ENCODE measurements around the gene ZNF200.
"Not testable (repeated sequence)": the region's sequence is repeated elsewhere in the genome, so short reads cannot be mapped to it uniquely, and the experiment has no call there.

Gene ZNF200

DNA sequence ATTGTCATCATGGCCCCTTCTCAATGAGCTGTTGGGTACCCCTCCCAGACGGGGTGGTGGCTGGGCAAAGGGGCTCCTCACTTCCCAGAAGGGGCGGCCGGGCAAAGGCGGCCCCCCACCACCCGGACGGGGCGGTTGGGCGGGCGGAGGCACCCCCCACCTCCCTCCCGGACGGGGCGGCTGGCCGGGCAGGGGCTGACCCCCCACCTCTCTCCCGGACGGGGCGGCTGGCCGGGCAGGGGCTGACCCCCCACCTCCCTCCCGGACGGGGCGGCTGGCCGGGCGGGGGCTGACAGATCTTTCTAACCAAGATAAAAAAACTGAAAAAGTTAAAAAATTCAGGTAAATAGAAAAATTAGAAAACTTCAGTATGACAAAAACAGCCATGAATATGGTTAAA lies 36.3 kb upstream of the ZNF200 start:
- not testable (repeated sequence) for H3K36me3 ChIP-seq (ENCODE audit: control insufficient read depth, insufficient read depth, low read length); H3K27ac ChIP-seq (ENCODE audit: insufficient read depth, low read depth, low read length, poor library complexity, severe bottlenecking); H3K4me3 ChIP-seq (ENCODE audit: insufficient read depth, low read depth, low read length); H3K9me3 ChIP-seq (ENCODE audit: control insufficient read depth, low read length); H3K27me3 ChIP-seq (ENCODE audit: control insufficient read depth, insufficient read depth, low read length, poor library complexity, severe bottlenecking); H3K4me1 ChIP-seq (ENCODE audit: control insufficient read depth, insufficient read depth, low read length)
- 92 to 94% methylated on average over 16 to 22 of the region's 22 CpGs for WGBS, 2 experiments

GRCh38 chr16:3270718-3271117 lies 35.8 kb upstream of the ZNF200 start:
- H3K4me1 ChIP-seq (ENCODE audit: control insufficient read depth, insufficient read depth, low read length); H3K27me3 ChIP-seq (ENCODE audit: control insufficient read depth, insufficient read depth, low read length, poor library complexity, severe bottlenecking); H3K36me3 ChIP-seq (ENCODE audit: control insufficient read depth, insufficient read depth, low read length); H3K4me3 ChIP-seq (ENCODE audit: insufficient read depth, low read depth, low read length); H3K9me3 ChIP-seq (ENCODE audit: control insufficient read depth, low read length); H3K27ac ChIP-seq (ENCODE audit: insufficient read depth, low read depth, low read length, poor library complexity, severe bottlenecking): not testable (repeated sequence)
- 67 to 85% methylated on average over 1 to 2 of the region's 5 CpGs for WGBS, 2 experiments

DNA sequence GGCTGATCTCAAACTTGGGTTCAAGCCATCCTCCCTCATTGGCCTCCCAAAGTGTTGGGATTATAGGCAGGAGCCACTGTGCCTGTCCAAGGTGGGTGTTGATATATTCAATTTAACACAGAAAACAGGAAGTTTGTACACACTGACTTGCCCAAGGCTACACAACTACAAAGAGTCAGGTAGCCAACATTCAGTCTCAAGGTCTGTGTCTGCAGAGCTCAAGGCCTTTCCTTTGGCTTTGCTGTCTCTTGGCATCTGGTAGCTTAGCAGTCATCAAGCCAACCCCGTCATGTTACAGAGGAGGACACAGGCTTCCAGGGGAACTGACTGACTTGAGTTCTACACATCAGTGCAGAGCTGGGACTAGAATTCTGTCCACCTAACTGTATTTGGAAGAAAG lies 33.3 kb upstream of the ZNF200 start:
- H3K27me3 ChIP-seq (ENCODE audit: control insufficient read depth, insufficient read depth, low read length, poor library complexity, severe bottlenecking) = no peaks in the 10 kb centered on the region
- no peaks in the 10 kb centered on the region for H3K9me3 ChIP-seq (ENCODE audit: control insufficient read depth, low read length)
- 79 to 90% methylated on average over 1 of the region's 1 CpG for WGBS, 2 experiments
- no peak overlapping the region for H3K27ac ChIP-seq (ENCODE audit: insufficient read depth, low read depth, low read length, poor library complexity, severe bottlenecking)
- H3K4me3 ChIP-seq (ENCODE audit: insufficient read depth, low read depth, low read length) = no peak overlapping the region
- H3K36me3 ChIP-seq (ENCODE audit: control insufficient read depth, insufficient read depth, low read length) = no peaks in the 10 kb centered on the region
- H3K4me1 ChIP-seq (ENCODE audit: control insufficient read depth, insufficient read depth, low read length) = no peaks in the 10 kb centered on the region

DNA sequence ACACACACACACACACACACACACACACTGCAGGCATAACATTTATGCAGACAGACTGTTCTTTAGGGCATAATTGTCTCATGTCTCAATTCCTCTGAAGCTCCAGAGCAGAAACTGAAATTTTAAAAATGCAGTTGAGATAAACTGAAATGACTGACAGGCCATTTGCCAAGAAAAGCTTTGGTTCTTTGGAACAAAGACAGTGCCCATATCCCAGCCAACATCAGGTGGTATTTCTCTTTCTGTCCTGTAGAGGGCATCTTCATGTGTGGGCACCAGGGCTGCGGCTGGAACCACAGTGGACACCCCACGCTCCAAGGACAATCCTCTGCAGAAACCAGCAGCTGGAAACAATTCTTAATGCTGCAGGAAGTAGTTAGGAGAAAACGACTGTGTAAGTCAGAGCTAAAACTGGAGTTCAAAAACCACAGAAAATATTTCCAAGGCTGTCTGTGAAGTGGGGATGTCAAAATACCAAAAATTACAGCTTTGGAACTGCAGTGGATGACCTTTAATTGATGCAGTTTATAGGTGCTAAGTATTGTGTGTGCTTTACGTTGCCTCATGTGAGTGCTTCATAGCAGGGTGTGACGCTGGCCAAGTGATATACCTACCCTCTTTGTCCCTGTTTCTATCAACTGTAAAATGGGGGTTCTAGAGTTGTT lies 32.0 kb upstream of the ZNF200 start:
- H3K27ac ChIP-seq (ENCODE audit: insufficient read depth, low read depth, low read length, poor library complexity, severe bottlenecking) = no peak overlapping the region
- 76 to 79% methylated on average over 4 to 5 of the region's 5 CpGs for WGBS, 2 experiments
- H3K9me3 ChIP-seq (ENCODE audit: control insufficient read depth, low read length) = no peaks in the 10 kb centered on the region
- H3K4me3 ChIP-seq (ENCODE audit: insufficient read depth, low read depth, low read length) = no peak overlapping the region
- H3K4me1 ChIP-seq (ENCODE audit: control insufficient read depth, insufficient read depth, low read length) = no peaks in the 10 kb centered on the region
- no peaks in the 10 kb centered on the region for H3K36me3 ChIP-seq (ENCODE audit: control insufficient read depth, insufficient read depth, low read length)
- no peaks in the 10 kb centered on the region for H3K27me3 ChIP-seq (ENCODE audit: control insufficient read depth, insufficient read depth, low read length, poor library complexity, severe bottlenecking)

GRCh38 chr16:3264137-3265036 lies 29.4 kb upstream of the ZNF200 start:
- Histone ChIP-seq H3K4me1 (ENCODE audit: control insufficient read depth, insufficient read depth, low read length) (no peaks in the 10 kb centered on the region), H3K9me3 (ENCODE audit: control insufficient read depth, low read length) (no peaks in the 10 kb centered on the region), H3K36me3 (ENCODE audit: control insufficient read depth, insufficient read depth, low read length) (no peaks in the 10 kb centered on the region), H3K27ac (ENCODE audit: insufficient read depth, low read depth, low read length, poor library complexity, severe bottlenecking) (no peak overlapping the region), H3K27me3 (ENCODE audit: control insufficient read depth, insufficient read depth, low read length, poor library complexity, severe bottlenecking) (no peaks in the 10 kb centered on the region), H3K4me3 (ENCODE audit: insufficient read depth, low read depth, low read length) (peak overlapping the region; percentile 56)
- WGBS, 2 experiments = 21 to 27% methylated on average over 77 of the region's 77 CpGs

DNA sequence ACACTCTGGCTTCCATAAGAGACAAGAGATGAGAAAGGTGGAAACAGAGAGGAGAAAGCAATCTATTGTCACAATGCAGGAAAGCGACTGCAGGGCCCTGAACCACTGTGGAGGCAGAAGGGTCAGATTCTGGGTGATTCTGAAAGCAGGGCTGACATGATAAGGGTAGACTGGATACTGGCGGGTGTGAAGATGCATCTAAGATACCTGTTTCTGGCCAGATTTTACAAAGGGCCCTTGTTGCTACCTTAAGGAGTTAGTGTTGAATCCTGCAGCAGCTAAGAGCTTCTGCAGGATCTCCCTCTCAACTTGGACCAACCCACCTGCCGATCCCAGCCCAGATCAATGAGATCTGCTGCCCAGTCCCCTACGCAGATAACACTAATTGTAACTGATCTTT lies 27.6 kb upstream of the ZNF200 start:
- Histone ChIP-seq H3K27me3 (ENCODE audit: control insufficient read depth, insufficient read depth, low read length, poor library complexity, severe bottlenecking) (no peaks in the 10 kb centered on the region), H3K36me3 (ENCODE audit: control insufficient read depth, insufficient read depth, low read length) (no peaks in the 10 kb centered on the region), H3K4me1 (ENCODE audit: control insufficient read depth, insufficient read depth, low read length) (no peaks in the 10 kb centered on the region), H3K4me3 (ENCODE audit: insufficient read depth, low read depth, low read length) (no peak overlapping the region), H3K9me3 (ENCODE audit: control insufficient read depth, low read length) (no peaks in the 10 kb centered on the region), H3K27ac (ENCODE audit: insufficient read depth, low read depth, low read length, poor library complexity, severe bottlenecking) (no peak overlapping the region)
- 88 to 96% methylated on average over 4 of the region's 4 CpGs for WGBS, 2 experiments

- Histone ChIP-seq H3K36me3 (ENCODE audit: control insufficient read depth, insufficient read depth, low read length) (no peaks in the 10 kb centered on the region), H3K4me1 (ENCODE audit: control insufficient read depth, insufficient read depth, low read length) (no peaks in the 10 kb centered on the region), H3K27me3 (ENCODE audit: control insufficient read depth, insufficient read depth, low read length, poor library complexity, severe bottlenecking) (no peaks in the 10 kb centered on the region), H3K9me3 (ENCODE audit: control insufficient read depth, low read length) (no peaks in the 10 kb centered on the region), H3K27ac (ENCODE audit: insufficient read depth, low read depth, low read length, poor library complexity, severe bottlenecking) (no peak overlapping the region), H3K4me3 (ENCODE audit: insufficient read depth, low read depth, low read length) (no peak overlapping the region)
- 89 to 94% methylated on average over 6 to 7 of the region's 8 CpGs for WGBS, 2 experiments
Measured at GRCh38 chr16:3259836-3260235, 24.9 kb upstream of the ZNF200 start.

GRCh38 chr16:3256866-3257465 lies 22.0 kb upstream of the ZNF200 start:
- Histone ChIP-seq H3K27ac (ENCODE audit: insufficient read depth, low read depth, low read length, poor library complexity, severe bottlenecking) (no peak overlapping the region), H3K27me3 (ENCODE audit: control insufficient read depth, insufficient read depth, low read length, poor library complexity, severe bottlenecking) (no peaks in the 10 kb centered on the region), H3K36me3 (ENCODE audit: control insufficient read depth, insufficient read depth, low read length) (no peaks in the 10 kb centered on the region), H3K4me3 (ENCODE audit: insufficient read depth, low read depth, low read length) (no peak overlapping the region), H3K9me3 (ENCODE audit: control insufficient read depth, low read length) (no peaks in the 10 kb centered on the region), H3K4me1 (ENCODE audit: control insufficient read depth, insufficient read depth, low read length) (no peaks in the 10 kb centered on the region)
- WGBS, 2 experiments = 84 to 87% methylated on average over 9 of the region's 9 CpGs

DNA sequence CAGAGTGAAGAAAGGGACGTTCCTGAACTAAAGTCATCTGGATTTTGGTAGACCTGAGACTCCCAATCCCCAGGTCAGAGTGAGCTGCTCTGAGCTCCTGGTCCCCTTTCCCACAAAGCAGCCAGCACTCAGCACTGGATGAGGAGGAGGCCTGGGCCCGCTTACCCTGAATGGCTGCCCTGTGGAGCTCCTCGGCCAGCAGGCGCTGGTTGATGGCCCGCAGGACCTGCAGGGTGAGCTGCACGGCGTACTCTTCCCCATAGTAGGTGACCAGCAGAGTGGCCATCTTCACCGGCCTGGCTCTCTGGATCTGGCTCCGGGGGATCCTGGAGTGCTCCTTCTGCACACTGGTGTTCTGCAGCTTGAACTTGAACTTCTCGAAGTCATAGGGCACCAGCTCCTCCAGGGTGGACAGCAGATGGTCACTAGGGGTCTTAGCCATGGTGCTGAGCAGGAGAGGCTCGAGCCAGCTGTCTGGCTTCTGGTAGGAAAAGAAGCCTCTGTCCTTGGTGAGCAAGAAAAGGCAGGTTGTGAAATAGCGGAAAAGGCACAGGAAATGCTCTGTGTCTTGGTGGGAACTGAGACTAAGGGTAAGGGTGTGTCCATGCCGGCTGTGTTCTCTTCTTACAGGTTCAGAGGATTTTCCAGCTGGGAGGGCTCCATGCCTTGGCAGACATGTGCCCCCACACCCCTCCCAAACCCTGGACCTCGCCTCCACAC lies 21.3 kb upstream of the ZNF200 start, which contains the start of gene MEFV:
MEFV (minus strand) TSS at position 488 of the 720 bp plus-strand sequence; CDS start at position 442, 46 bp downstream.
- Histone ChIP-seq H3K4me1 (ENCODE audit: control insufficient read depth, insufficient read depth, low read length) (no peaks in the 10 kb centered on the region), H3K27ac (ENCODE audit: insufficient read depth, low read depth, low read length, poor library complexity, severe bottlenecking) (no peak within 1 kb of the TSS), H3K36me3 (ENCODE audit: control insufficient read depth, insufficient read depth, low read length) (no peaks in the 10 kb centered on the region), H3K27me3 (ENCODE audit: control insufficient read depth, insufficient read depth, low read length, poor library complexity, severe bottlenecking) (no peaks in the 10 kb centered on the region), H3K9me3 (ENCODE audit: control insufficient read depth, low read length) (no peaks in the 10 kb centered on the region), H3K4me3 (ENCODE audit: insufficient read depth, low read depth, low read length) (no peak within 1 kb of the TSS)
- 87 to 88% methylated on average over 14 of the region's 14 CpGs for WGBS, 2 experiments

- H3K36me3 ChIP-seq (ENCODE audit: control insufficient read depth, insufficient read depth, low read length) = no peaks in the 10 kb centered on the region
- H3K27me3 ChIP-seq (ENCODE audit: control insufficient read depth, insufficient read depth, low read length, poor library complexity, severe bottlenecking) = no peaks in the 10 kb centered on the region
- H3K4me1 ChIP-seq (ENCODE audit: control insufficient read depth, insufficient read depth, low read length) = no peaks in the 10 kb centered on the region
- no peak overlapping the region for H3K4me3 ChIP-seq (ENCODE audit: insufficient read depth, low read depth, low read length)
- no peak overlapping the region for H3K27ac ChIP-seq (ENCODE audit: insufficient read depth, low read depth, low read length, poor library complexity, severe bottlenecking)
- WGBS, 2 experiments = 85 to 87% methylated on average over 35 of the region's 35 CpGs
- no peaks in the 10 kb centered on the region for H3K9me3 ChIP-seq (ENCODE audit: control insufficient read depth, low read length)
Measured at GRCh38 chr16:3254309-3254708, 19.4 kb upstream of the ZNF200 start.
